HG02884 (cell line): Measurements from ENCODE around the gene BNC2.

Experiments
- ATAC-seq: cut with Tn5 transposase; IDR thresholded peaks from one replicate; pipeline ENCODE4 v1.9.1; 2021; ENCODE audit warnings: mild to moderate bottlenecking, moderate library complexity; ENCODE audit not compliant: unreplicated experiment

The BNC2 gene

GRCh38 chr9:16767366-16767765, 103.1 kb downstream of the BNC2 start:
- no peak for ATAC-seq

GRCh38 chr9:16763946-16764345, 106.5 kb downstream of the BNC2 start:
- no peak for ATAC-seq

GRCh38 chr9:16755467-16756160, 114.9 kb downstream of the BNC2 start:
- ATAC-seq = no peak

- ATAC-seq = no peak
Observed at GRCh38 chr9:16754662-16755061, 115.8 kb downstream of the BNC2 start.

GRCh38 chr9:16753256-16753655, 117.2 kb downstream of the BNC2 start:
- ATAC-seq = no peak

- no peak for ATAC-seq
Observed at GRCh38 chr9:16752601-16753000, 117.9 kb downstream of the BNC2 start.

GRCh38 chr9:16750553-16750952, 119.9 kb downstream of the BNC2 start:
- ATAC-seq = no peak

- ATAC-seq = no peak
Observed at GRCh38 chr9:16745359-16745758, 125.1 kb downstream of the BNC2 start.

- no peak for ATAC-seq
Observed at GRCh38 chr9:16744394-16744793, 126.1 kb downstream of the BNC2 start.

- no peak for ATAC-seq
Observed at GRCh38 chr9:16743375-16743774, 127.1 kb downstream of the BNC2 start.

GRCh38 chr9:16735001-16735400, 135.5 kb downstream of the BNC2 start:
- no peak for ATAC-seq

GRCh38 chr9:16732546-16732945, 137.9 kb downstream of the BNC2 start:
- ATAC-seq = no peak

GRCh38 chr9:16730162-16730561, 140.3 kb downstream of the BNC2 start:
- no peak for ATAC-seq

- no peak for ATAC-seq
Observed at GRCh38 chr9:16729651-16730050, 140.8 kb downstream of the BNC2 start.

GRCh38 chr9:16728137-16728508, 142.3 kb downstream of the BNC2 start:
- ATAC-seq = no peak

- ATAC-seq = no peak
Observed at GRCh38 chr9:16727452-16728136, 142.9 kb downstream of the BNC2 start.

GRCh38 chr9:16726718-16727451, 143.6 kb downstream of the BNC2 start:
- ATAC-seq = no peak

GRCh38 chr9:16726029-16726428, 144.4 kb downstream of the BNC2 start:
- no peak for ATAC-seq

GRCh38 chr9:16725066-16725465, 145.4 kb downstream of the BNC2 start:
- no peak for ATAC-seq

- no peak for ATAC-seq
Observed at GRCh38 chr9:16721972-16722371, 148.5 kb downstream of the BNC2 start.

GRCh38 chr9:16720386-16720785, 150.1 kb downstream of the BNC2 start:
- no peak for ATAC-seq

- no peak for ATAC-seq
Observed at GRCh38 chr9:16719921-16720320, 150.5 kb downstream of the BNC2 start.
